NCI-H2227 (cell line): Measurements from ENCODE around the gene TPM3.
"Not testable (repeated sequence)": the region's sequence is repeated elsewhere in the genome, so short reads cannot be mapped to it uniquely, and the experiment has no call there.

Experiments used
- DNase-seq: peaks from one replicate; lab custom pipeline; 2025; ENCODE audit not compliant: unreplicated experiment; lab: John Stamatoyannopoulos, UW

The TPM3 gene

DNA sequence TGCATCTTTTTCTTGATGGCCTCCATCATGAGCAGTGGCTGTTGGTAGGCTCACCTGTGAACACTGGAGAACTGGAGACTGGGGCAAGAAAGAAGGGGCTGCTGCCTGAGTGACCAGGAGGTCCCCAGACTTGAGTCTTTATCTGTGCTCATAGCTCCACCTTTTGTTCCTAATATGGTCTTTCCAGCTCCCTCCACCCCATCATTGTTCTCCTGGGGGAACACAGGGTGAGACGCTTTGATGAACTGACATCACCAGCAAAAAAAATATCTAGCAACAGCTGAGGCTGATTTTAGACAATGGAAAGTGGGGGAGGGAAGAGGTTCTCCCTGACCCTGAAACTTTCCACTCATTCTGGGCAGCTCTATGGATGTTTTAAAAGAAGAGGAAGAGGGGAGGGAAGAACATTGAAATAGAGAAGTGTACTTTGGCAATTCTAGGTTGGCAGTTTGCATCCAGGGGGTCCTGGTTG, at the start of gene TPM3:
Gene TPM3 (minus strand): TSS at position 111 of the 472 bp plus-strand sequence. CDS start 82 bp downstream, at position 29.
- DNase-seq, result no peak

DNA sequence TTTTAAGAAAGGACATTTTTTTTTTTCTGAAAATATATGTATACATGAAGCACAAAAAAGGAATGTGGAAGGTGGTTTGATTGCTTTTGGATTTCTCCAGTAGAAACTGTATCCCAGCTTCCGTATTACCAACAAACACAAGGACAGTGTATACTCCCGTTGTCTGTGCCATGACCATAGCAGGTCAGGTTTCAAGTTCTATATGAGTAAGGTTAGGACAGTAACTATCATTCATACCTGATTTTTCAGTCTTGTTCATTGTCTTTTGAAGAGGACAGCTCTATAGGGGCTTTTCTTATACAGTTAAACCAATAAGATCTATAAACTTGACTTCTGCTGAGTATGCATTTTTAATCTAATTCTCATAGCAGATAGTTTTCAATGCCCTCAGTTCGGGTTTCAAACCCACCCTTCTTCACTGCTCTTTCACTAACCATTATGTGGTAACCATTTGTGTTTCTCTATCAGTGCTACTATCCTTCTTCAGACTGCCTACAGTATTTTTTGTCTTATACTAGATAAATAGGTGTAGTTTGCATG, 48.5 kb upstream of the TPM3 start:
- no peak for DNase-seq

DNA sequence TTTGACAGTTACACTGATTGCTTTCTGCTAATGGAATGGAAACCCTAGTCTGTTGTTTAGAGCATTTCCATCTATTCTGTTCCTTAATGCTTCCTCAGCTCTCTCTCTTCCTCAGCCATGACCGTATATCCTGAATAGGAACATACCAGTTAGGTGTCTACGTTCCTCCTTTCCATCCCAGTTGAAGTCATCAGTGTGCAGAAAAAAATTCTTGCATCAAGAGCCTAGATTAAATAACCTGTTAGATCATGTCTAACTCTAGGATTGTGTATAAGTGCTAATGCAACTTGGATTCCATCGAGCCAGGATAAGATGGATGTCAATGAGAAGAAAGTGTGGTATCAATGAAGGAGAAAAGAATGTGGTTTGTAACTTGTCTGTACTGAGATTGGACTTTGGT, 47.6 kb upstream of the TPM3 start:
- DNase-seq, result no peak

DNA sequence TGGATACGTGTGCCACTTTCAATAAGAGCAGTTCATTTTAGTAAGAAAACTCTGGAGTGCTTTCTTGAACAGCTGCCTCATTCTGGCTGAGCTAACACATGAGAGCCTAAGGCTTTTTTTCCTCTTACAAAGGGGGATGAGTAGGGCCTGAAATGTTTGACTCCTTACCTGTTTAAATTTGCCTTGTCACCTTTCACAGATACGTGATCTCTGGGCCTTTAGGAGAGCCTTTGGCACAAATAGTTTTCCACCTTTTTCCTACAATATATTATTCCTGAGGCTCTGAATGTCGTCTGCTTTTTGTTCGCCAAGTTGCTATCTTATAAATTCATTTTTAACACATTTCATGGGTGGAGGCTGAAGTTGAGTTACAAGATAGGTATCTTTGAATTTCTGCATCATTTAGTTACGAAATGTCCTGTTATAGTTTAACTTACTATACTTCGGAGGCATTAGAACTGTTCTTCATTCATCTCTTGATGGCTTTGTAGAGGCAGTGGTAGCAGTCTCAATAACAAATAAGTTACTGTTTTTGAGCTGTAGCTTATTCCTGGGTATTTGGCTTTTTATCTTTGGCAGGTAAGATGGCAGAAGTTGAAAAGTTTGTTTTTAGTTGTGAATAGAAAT, 46.1 kb upstream of the TPM3 start:
- DNase-seq, result no peak

DNA sequence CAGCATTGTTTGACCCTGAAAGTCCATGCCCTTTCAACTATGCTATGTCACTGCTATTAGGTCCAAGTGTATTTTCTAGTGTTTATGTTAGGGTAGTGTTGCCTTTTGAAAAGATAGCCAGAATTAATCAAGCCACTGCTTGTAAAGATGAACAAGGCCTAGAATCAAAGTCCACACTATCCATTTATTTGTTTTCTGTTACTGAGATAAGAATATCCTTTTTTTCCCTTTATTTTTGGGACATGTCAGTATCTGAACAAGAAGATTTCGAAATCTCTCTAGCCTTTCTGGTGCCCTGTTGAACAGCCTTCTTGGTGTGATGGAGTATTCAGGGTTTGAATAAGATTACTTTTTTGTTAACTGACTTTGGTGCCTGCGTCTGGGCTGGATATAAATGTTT, 45.5 kb upstream of the TPM3 start:
- no peak for DNase-seq

DNA sequence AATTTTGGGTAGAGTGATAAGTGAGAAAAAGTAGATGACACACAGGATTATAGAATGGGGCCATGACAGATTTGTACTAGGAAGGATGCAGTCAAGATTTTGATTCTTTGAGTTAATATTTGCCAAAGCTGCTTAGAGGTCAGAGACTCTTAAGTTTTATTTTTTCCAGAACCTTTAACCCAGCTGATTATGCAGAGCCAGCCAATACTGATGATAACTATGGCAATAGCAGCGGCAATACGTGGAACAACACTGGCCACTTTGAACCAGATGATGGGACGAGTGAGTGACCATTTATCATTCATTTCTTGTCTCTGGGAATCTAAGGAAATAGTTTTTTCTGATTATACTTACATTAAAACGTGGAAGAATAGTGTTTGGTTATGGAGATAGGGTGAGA, 45.0 kb upstream of the TPM3 start:
- no peak for DNase-seq

DNA sequence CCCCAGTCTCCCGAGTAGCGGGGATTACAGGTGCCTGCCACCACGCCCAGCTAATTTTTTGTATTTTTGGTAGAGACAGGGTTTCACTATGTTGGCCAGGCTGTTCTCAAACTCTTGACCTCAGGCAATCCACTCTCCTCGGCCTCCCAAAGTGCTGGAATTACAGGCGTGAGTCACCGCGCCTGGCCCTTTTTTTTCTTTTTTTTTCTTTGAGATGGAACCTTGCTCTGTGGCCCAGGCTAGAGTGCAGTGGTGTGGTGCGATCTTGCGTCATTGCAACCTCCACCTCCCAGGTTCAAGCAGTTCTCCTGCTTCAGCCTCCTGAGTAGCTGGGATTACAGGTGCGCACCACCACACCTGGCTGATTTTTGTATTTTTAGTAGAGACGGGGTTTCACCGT, 41.2 kb upstream of the TPM3 start:
- DNase-seq, result not testable (repeated sequence)

DNA sequence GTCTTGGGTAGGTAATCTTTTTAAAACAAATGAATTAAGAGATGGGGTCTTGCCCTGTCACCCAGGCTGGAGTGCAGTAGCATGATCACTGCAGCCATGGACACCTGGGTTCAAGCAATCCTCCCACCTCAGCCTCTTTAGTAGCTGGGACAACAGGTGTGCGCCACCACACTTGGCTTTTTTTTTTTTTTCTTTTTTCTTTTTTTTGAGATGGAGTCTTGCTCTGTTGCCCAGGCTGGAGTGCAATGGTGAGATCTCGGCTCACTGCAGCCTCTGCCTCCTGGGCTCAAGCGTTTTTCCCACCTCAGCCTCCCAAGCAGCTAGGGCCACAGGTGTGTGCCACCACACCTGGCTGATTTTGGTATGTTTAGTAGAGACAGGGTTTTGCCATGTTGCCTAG, 39.2 kb upstream of the TPM3 start:
- not testable (repeated sequence) for DNase-seq

DNA sequence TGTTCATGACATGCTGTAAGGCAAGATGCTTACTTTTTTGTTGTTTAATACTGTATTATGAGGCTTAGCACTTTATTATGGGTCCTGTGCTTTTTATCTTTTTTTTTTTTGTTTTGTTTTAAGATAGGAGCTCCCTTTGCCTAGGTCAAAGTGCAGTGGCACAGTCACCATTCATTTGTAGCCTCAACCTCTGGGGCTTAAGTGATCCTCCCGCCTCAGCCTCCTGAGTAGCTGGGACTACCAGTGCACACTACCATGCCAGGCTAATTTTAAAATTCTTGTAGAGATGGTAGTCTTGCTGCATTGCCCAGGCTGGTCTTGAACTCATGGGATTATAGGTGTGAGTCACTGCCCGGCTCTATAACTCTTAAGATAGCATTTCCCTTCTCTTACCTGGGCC, 33.5 kb upstream of the TPM3 start:
- no peak for DNase-seq

DNA sequence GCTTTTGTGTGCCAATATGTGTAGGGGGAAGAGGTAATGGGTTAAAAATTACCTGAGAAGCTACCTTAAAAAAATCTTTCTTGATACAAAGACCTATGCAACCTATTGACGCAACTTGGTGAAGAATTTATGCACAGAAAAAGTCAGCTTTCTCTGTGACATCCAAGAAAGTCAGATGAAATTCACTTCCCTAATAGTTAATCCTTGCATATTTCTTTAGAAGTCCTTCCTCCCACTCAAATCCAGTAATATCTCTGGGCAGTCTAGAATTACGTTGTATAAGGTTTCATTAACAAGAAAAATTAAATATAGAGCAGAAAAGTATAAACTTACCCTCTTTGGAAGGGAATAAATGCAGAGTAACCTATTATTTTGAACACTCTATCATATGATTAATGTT, 31.7 kb upstream of the TPM3 start:
- no peak for DNase-seq

DNA sequence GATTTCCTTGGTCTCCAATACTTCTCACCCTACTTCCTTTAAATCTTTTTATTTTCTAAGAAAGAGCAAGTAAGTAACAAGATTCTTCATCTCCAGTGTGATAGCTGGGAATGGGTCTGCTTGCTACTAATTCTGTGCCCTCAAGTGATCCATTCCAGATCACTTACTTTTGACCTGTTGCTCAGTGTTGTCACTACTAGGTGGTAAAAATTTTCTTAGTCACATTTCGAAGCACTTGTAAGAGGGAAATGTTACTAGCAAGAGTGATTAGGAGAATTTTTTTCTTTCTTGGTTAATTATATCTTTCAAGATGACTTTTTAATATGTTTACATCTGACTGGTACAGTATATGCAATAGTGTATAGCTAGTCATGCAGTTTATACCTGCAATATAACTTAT, 31.0 kb upstream of the TPM3 start:
- DNase-seq, result no peak

DNA sequence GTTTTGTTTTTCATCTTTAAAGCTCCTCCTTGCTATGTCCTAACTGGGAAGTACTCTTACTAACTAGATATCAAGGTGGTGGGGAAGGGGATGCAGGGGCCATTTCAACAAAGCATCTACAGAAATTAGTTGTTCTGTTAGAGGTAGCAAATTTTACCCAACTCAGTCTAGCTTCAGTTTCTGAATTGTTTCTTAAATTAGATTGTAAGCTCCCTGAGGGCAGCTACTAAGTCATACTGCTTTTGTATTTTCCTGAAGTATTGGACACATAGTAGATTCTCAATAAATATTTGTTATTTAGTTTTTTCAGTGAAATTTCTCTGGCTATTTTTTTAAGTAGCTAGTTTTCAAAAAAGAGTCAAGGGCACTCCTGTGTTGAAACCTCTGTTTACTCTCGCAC, 30.6 kb upstream of the TPM3 start:
- no peak for DNase-seq

DNA sequence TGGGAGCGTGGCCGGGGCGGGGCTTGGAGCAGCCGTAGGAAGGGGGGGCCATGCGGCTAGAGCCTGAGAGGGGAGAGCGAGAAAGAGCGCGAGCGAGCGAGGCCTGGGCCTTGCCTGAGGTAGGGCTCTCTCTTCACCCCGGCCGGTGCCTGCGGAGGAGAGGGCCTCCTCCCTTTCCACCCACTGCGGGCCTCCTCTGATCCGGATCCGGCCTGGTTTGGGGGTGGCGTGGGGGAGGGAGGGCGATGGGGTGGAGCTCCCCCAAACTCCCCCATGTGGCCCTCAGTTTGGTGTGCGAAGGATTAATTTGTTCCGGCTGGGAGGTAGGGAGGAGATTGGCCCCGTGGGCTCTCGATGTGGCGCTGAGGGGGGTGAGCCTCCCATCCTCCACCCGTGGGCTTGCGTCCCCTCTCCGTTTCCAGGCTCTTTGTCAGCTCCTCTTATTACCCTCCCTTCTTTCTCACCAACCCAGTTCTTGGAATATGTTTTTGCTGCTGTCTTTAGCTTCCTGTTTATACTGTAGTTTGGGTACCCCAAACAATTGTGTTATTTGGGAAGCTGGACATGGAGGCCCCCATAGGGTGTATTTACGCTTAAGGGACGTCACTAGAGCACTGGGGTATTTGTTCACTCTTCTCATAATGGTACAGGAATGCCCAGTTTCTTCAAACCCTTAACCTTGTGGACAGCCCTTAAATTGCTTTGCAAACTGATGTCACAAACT, 29.5 kb upstream of the TPM3 start:
- peak; percentile 66 for DNase-seq

DNA sequence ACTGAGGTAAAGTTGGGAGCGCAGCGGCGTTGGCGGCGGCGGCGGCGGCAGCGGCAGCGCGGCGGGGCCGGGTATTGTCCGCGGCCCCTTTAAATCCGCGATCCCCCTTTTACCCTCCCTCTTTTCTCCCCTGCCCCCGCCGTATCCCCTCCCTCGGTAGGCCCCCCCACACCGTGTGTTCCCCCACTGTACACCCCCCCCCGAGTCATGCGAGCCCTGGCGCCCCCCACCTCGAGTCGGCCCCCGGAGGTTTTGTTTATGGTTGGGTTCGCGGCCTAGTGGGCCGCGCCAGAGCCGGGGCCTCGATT, 29.0 kb upstream of the TPM3 start:
- DNase-seq, result no peak

DNA sequence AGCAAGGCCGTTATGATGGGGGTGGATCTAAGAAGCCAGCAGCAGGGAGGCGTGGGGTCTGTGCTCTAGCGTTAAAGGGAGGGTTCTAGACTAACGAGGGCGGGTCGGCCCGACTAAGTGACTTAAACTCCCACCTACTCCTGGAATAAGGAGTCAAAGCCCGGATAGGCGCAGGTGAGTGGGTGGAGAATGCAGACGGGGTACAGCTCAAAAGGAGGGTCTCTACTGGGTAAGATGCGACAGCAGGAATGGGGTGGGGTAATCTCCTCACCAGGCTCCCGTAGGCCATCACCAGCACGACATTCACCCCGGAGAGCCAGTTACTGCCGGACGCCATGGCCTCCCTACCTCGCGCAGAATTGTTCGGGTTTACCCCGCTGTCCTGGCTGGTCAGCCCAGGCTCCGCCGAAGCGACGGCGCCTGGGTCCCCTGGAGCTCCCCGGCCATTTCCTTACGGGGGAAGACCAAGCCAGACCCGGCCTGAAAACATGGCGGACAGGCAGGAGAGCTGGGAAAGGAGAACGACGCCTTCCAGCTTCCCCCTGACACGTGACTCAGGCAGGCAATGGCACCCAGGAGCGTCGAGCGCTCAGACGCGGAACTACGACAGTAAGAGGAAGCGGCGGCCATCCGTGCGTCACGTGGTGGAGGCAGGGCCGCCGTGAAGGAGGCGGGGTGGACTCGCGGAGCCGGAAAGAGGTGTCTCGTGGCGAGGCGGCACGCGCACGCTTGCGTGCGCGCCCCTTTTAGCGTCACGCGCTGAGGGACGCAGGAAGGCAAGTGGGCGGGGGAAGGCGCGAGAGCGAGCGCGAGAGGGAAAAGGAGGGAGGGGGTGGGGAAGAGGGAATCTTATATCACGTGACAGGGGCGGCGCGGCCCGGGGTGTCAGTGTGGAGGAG, 28.4 kb upstream of the TPM3 start, which contains the start of gene UBAP2L:
Gene UBAP2L (plus strand): TSS at position 885 of the 899 bp plus-strand sequence. CDS start 4,169 bp downstream, outside the sequence.
- peak; percentile 100 for DNase-seq

DNA sequence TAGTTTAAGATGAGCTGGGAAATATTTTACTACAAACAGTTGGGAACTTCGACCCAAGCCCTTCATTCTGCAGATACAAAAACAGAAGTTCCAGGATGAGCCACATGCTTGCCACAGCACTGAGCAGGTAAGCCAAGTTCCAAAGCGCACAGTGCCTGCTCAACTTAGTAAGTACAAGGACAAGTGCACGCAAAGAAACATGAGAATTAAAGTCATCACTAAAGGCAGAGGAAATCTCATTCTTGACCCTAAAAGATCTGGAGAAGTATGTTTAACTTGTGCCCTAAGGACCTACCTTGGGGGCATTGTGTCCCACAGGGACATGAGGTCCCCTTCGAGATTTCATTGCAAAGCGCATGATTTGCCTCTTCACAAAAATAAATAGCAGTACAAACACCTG, 27.6 kb upstream of the TPM3 start:
- no peak for DNase-seq

DNA sequence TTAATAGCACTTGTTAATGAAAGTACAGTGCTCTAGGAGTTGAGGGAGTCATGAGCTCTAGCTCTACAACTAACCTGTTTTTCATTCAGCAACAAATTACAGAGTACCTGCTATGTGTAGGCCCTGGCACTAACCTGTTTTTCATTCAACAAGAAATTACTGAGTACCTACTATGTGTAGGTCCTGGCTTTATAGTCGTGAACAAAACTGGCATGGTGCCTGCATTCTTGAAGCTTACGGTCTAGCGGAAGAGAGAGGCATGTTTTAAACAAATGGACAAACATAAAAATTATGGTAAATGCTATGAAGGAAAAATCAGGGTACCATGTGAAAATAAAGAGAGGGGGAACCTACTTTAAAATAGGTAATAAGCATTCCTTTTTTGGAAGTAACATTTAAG, 26.6 kb upstream of the TPM3 start:
- DNase-seq, result no peak

DNA sequence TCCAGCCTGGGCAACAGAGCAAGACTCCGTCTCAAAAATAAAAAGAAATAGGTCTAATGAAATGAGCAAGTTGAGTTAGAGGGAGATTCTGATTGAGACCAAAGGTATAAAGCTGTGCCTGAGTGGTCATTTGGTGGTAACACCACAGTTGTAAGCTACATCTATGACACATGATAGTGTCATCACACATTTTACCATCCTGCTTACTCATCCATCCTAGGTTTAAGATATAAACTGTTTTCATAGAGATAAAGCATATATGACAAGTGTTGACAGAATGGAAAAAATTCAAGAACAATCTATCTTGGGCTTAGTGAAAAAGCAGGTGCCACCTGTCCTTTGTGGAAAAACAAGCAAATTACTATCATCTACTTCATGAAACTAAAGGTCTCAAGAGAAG, 21.4 kb upstream of the TPM3 start:
- no peak for DNase-seq

DNA sequence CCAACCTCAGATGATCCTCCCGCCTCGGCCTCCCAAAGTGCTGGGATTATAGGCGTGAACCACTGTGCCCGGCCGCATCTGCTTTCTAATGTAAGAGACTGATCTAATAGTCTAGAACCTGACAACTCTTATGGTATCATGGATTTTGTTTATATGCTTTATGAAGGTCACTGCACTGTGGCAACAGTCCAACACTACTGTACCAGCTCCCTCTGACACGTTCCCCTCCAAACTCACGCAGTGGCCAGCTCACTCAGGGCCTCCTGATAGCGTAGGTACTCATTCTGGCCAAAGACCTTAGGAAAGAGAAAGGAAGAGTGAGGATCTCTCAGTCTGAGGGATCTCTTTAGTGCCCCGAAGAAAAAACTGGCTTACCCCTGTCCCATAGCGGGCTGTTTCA, 20.2 kb upstream of the TPM3 start:
- DNase-seq, result no peak

DNA sequence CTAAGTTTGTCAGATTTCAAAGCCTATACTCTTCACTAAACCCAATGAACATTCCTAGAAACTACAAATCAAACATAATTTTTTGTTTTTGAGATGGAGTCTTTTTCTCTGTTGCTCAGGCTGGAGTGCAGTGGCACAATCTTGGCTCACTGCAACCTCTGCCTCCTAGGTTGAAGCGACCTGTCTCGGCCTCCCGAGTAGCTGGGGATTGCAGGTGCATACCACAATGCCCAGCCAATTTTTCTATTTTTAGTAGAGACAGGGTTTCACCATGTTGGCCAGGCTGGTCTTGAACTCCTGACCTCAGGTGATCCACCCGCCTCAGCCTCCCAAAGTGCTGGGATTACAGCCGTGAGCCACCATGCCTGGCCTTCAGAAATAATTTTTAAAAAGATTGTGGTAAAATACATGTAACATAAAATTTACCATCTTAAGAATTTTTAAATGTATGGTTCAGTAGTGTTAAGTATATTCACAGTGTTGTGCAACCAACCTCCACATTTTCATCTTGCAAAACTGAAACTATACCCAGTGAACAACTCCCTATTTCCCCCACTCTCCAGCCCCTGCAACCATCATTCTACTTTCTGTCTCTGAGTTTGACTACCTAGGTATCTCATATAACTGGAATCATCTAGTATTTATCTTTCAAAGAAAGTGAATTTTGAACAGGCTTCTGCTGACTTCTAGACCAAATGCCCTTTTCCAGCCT, 16.9 kb upstream of the TPM3 start:
- no peak for DNase-seq

DNA sequence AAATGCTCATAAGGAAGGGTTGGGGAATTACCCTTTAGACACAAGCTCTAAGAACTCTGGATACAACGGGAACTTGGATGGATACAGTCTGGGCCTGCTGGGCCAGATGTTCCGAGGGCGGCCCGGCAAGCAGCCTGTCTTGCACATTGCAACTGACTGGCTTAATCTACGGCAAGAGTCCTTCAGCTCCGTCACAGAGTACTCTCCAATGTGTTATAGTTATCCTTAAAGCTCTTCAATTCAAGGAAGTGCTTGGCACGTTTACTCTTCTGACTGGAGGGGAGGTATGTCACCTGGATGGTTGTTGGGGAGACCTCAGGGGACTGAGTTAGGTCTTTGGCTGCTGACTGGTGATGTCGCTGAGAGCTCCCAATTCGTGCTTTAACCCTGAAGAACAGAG, 15.4 kb upstream of the TPM3 start:
- DNase-seq, result no peak
